MM.1S (cell line): ENCODE results near the gene CCDC90B.
"Not testable (repeated sequence)": the region's sequence is repeated elsewhere in the genome, so short reads cannot be mapped to it uniquely, and the experiment has no call there.

Experiments used
- DNase-seq: peaks from one replicate; pipeline ENCODE4 v3.0.0-alpha.2; 2015
- H2AFZ ChIP-seq: fragments of 300-600 bp; sonication (generic); 2 replicates; pipeline ENCODE4 v1.6.0; 2016; ENCODE audit warnings: antibody characterized with exemption, low read length
- H3F3A ChIP-seq: fragments of 300-600 bp; sonication (generic); 2 replicates; pipeline ENCODE4 v1.6.1; 2016; ENCODE audit warnings: mild to moderate bottlenecking, antibody characterized with exemption, low read length, moderate library complexity, mixed read lengths; ENCODE audit not compliant: insufficient read depth
- H3K27ac ChIP-seq: fragments of 300-600 bp; sonication (generic); 2 replicates; pipeline ENCODE4 v1.5.1; 2016; ENCODE audit warnings: mild to moderate bottlenecking, low read length
- H3K27me3 ChIP-seq: fragments of 300-600 bp; sonication (generic); replicated peaks from 2 replicates; pipeline ENCODE4 v1.6.0; 2016; ENCODE audit warnings: low read length; ENCODE audit not compliant: insufficient read depth
- H3K36me3 ChIP-seq: fragments of 300-600 bp; sonication (generic); replicated peaks from 2 replicates; pipeline ENCODE4 v1.6.1; 2016; ENCODE audit warnings: mild to moderate bottlenecking, low read length, mixed read lengths; ENCODE audit not compliant: insufficient read depth
- H3K4me1 ChIP-seq: fragments of 300-600 bp; sonication (generic); 2 replicates; pipeline ENCODE4 v1.6.1; 2016; ENCODE audit warnings: low read length, mixed read lengths
- H3K4me2 ChIP-seq: fragments of 300-600 bp; sonication (generic); 2 replicates; pipeline ENCODE4 v1.6.0; 2016; ENCODE audit warnings: low read depth, low read length
- H3K4me3 ChIP-seq: fragments of 300-600 bp; sonication (generic); 2 replicates; pipeline ENCODE4 v1.5.1; 2016; ENCODE audit warnings: low read length, mixed read lengths
- H3K79me2 ChIP-seq: fragments of 300-600 bp; sonication (generic); 2 replicates; pipeline ENCODE4 v1.6.1; 2016; ENCODE audit warnings: mixed run types, low read length, mixed read lengths
- H3K9ac ChIP-seq: fragments of 300-600 bp; sonication (generic); 2 replicates; pipeline ENCODE4 v1.6.1; 2016; ENCODE audit warnings: low read length, mixed read lengths
- H3K9me2 ChIP-seq: fragments of 300-600 bp; sonication (generic); replicated peaks from 2 replicates; pipeline ENCODE4 v1.6.1; 2016; ENCODE audit warnings: mild to moderate bottlenecking, low read length, mixed read lengths; ENCODE audit not compliant: insufficient read depth
- H3K9me3 ChIP-seq: fragments of 300-600 bp; sonication (generic); replicated peaks from 2 replicates; pipeline ENCODE4 v1.6.1; 2016; ENCODE audit warnings: mild to moderate bottlenecking, low read length, mixed read lengths; ENCODE audit not compliant: insufficient read depth
- H4K20me1 ChIP-seq: fragments of 300-600 bp; sonication (generic); 2 replicates; pipeline ENCODE4 v1.6.1; 2016; ENCODE audit warnings: mild to moderate bottlenecking, low read length, moderate library complexity, mixed read lengths; ENCODE audit not compliant: insufficient read depth
- CTCF ChIP-seq: fragments of 300-600 bp; sonication (generic); IDR thresholded peaks from 2 replicates; pipeline ENCODE4 v1.5.1; 2016; ENCODE audit warnings: antibody characterized with exemption, low read length, mixed read lengths
- EZH2 ChIP-seq: fragments of 300-600 bp; sonication (generic); optimal IDR thresholded peaks from 2 replicates; pipeline ENCODE3; 2017; ENCODE audit warnings: low read depth, mild to moderate bottlenecking, antibody characterized with exemption, low read length, mixed read lengths
- EZH2phosphoT487 ChIP-seq: fragments of 300-600 bp; sonication (generic); IDR thresholded peaks from 2 replicates; pipeline ENCODE4 v1.6.1; 2018; ENCODE audit warnings: antibody characterized with exemption, low read length

The CCDC90B gene

GRCh38 chr11:83317757-83318690, 31.9 kb upstream of the CCDC90B start:
- no peak for DNase-seq
- Histone ChIP-seq H3K4me1 (no peaks in the 10 kb centered on the region), H3K9ac (no peak overlapping the region), H3K4me2 (no peak overlapping the region), H3K27me3 (no peaks in the 10 kb centered on the region), H4K20me1 (no peaks in the 10 kb centered on the region), H3K27ac (no peak overlapping the region), H3K36me3 (no peaks in the 10 kb centered on the region), H3K9me3 (no peaks in the 10 kb centered on the region), H2AFZ (no peak overlapping the region), H3K9me2 (no peaks in the 10 kb centered on the region), H3F3A (no peaks in the 10 kb centered on the region), H3K79me2 (no peaks in the 10 kb centered on the region), H3K4me3 (no peak overlapping the region)
- TF ChIP-seq EZH2 (no peak), CTCF (no peak), EZH2phosphoT487 (no peak)

- not testable (repeated sequence) for H2AFZ ChIP-seq, H3K4me3 ChIP-seq
These were observed 30.7 kb upstream of the CCDC90B start for GRCh38 chr11:83316897-83317268.

DNA sequence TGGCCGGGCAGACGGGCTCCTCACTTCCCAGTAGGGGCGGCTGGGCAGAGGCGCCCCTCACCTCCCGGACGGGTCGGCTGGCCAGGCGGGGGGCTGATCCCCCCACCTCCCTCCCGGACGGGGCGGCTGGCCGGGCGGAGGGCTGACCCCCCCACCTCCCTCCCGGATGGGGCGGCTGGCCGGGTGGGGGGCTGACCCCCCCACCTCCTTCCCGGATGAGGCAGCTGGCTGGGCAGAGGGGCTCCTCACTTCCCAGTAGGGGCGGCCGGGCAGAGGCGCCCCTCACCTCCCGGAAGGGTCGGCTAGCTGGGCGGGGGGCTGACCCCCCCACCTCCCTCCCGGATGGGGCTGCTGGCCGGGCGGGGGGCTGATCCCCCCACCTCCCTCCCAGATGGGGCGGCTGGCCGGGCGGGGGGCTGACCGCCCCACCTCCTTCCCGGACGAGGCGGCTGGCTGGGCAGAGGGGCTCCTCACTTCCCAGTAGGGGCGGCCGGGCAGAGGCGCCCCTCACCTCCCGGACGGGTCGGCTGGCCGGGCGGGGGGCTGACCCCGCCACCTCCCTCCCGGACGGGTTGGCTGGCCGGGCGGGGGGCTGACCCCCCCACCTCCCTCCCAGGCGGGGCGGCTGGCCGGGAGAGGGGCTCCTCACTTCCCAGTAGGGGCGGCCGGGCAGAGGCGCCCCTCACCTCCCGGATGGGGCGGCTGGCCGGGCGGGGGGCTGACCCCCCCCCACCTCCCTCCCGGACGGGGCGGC, 30.2 kb upstream of the CCDC90B start:
- not testable (repeated sequence) for H3K36me3 ChIP-seq, H3K27me3 ChIP-seq

More at GRCh38 chr11:83316897-83317268, 30.7 kb upstream of the CCDC90B start:
- not testable (repeated sequence) for H3K36me3 ChIP-seq, H4K20me1 ChIP-seq, H3K27ac ChIP-seq, H3K9ac ChIP-seq, H3K27me3 ChIP-seq, H3K4me1 ChIP-seq, H3K79me2 ChIP-seq, H3F3A ChIP-seq, H3K9me3 ChIP-seq, H3K9me2 ChIP-seq, H3K4me2 ChIP-seq, DNase-seq

GRCh38 chr11:83312430-83312829, 26.3 kb upstream of the CCDC90B start:
- H3K27ac ChIP-seq = no peak overlapping the region
- H3K9me3 ChIP-seq = no peaks in the 10 kb centered on the region
- no peak overlapping the region for H3K9ac ChIP-seq
- TF ChIP-seq CTCF (no peak), EZH2 (no peak), EZH2phosphoT487 (no peak)
- no peaks in the 10 kb centered on the region for H4K20me1 ChIP-seq
- H3K79me2 ChIP-seq = no peaks in the 10 kb centered on the region
- H2AFZ ChIP-seq = no peak overlapping the region
- H3K9me2 ChIP-seq = no peaks in the 10 kb centered on the region
- H3K27me3 ChIP-seq = no peaks in the 10 kb centered on the region
- H3F3A ChIP-seq = no peaks in the 10 kb centered on the region
- DNase-seq = no peak
- no peaks in the 10 kb centered on the region for H3K4me1 ChIP-seq
- no peaks in the 10 kb centered on the region for H3K36me3 ChIP-seq
- no peak overlapping the region for H3K4me3 ChIP-seq
- H3K4me2 ChIP-seq = no peak overlapping the region

More for the DNA sequence above, 30.2 kb upstream of the CCDC90B start:
- H3F3A ChIP-seq, DNase-seq, H3K27ac ChIP-seq, H3K9me3 ChIP-seq, H2AFZ ChIP-seq, H4K20me1 ChIP-seq, H3K9me2 ChIP-seq, H3K4me3 ChIP-seq, H3K4me1 ChIP-seq, H3K79me2 ChIP-seq, H3K9ac ChIP-seq, H3K4me2 ChIP-seq: not testable (repeated sequence)
